ENCODE data around the gene PIK3R5.

The PIK3R5 gene

GRCh38 chr17:8953156-8953885 lies 12.2 kb downstream of the PIK3R5 start:
- DNase-seq (ENCODE audit: low read depth), result no peak

GRCh38 chr17:8952191-8952590 lies 13.3 kb downstream of the PIK3R5 start:
- no peak for DNase-seq (ENCODE audit: low read depth)

- no peak for DNase-seq (ENCODE audit: low read depth)
These were observed 14.3 kb downstream of the PIK3R5 start for GRCh38 chr17:8951206-8951605.

GRCh38 chr17:8949061-8949661 lies 16.3 kb downstream of the PIK3R5 start:
- DNase-seq (ENCODE audit: low read depth), result no peak

- no peak for DNase-seq (ENCODE audit: low read depth)
These were observed 17.0 kb downstream of the PIK3R5 start for GRCh38 chr17:8948462-8948861.

- peak; percentile 80 for DNase-seq (ENCODE audit: low read depth)
These were observed 18.3 kb downstream of the PIK3R5 start for GRCh38 chr17:8947201-8947600.

- peak; percentile 86 for DNase-seq (ENCODE audit: low read depth)
These were observed 19.0 kb downstream of the PIK3R5 start for GRCh38 chr17:8946476-8946875.

GRCh38 chr17:8946071-8946470 lies 19.4 kb downstream of the PIK3R5 start:
- DNase-seq (ENCODE audit: low read depth), result no peak

GRCh38 chr17:8944748-8945147 lies 20.8 kb downstream of the PIK3R5 start:
- no peak for DNase-seq (ENCODE audit: low read depth)

GRCh38 chr17:8944083-8944482 lies 21.4 kb downstream of the PIK3R5 start:
- no peak for DNase-seq (ENCODE audit: low read depth)

GRCh38 chr17:8941980-8942622 lies 23.4 kb downstream of the PIK3R5 start:
- DNase-seq (ENCODE audit: low read depth), result no peak

- DNase-seq (ENCODE audit: low read depth), result no peak
These were observed 24.0 kb downstream of the PIK3R5 start for GRCh38 chr17:8941520-8941919.

GRCh38 chr17:8940866-8941471 lies 24.5 kb downstream of the PIK3R5 start:
- no peak for DNase-seq (ENCODE audit: low read depth)

- DNase-seq (ENCODE audit: low read depth), result no peak
These were observed 25.8 kb downstream of the PIK3R5 start for GRCh38 chr17:8939496-8940334.

- no peak for DNase-seq (ENCODE audit: low read depth)
These were observed 26.6 kb downstream of the PIK3R5 start for GRCh38 chr17:8938933-8939332.

- peak; percentile 74 for DNase-seq (ENCODE audit: low read depth)
These were observed 30.3 kb downstream of the PIK3R5 start for GRCh38 chr17:8935191-8935590.

- DNase-seq (ENCODE audit: low read depth), result peak; percentile 14
These were observed 31.2 kb downstream of the PIK3R5 start for GRCh38 chr17:8934346-8934745.

GRCh38 chr17:8930649-8931048 lies 34.9 kb downstream of the PIK3R5 start:
- no peak for DNase-seq (ENCODE audit: low read depth)

GRCh38 chr17:8928347-8928746 lies 37.2 kb downstream of the PIK3R5 start:
- DNase-seq (ENCODE audit: low read depth), result no peak

- no peak for DNase-seq (ENCODE audit: low read depth)
These were observed 38.1 kb downstream of the PIK3R5 start for GRCh38 chr17:8927395-8927794.

GRCh38 chr17:8925808-8926207 lies 39.7 kb downstream of the PIK3R5 start:
- no peak for DNase-seq (ENCODE audit: low read depth)

GRCh38 chr17:8925141-8925540 lies 40.4 kb downstream of the PIK3R5 start:
- no peak for DNase-seq (ENCODE audit: low read depth)
